ENCODE measurements around the gene HORMAD1.

HORMAD1 gene

GRCh38 chr1:150678988-150679387 lies 41.7 kb downstream of the HORMAD1 start:
- TF ChIP-seq SIN3A (IDR thresholded peaks at IDR 0.05; ENCODE audit: borderline replicate concordance, insufficient read depth, low read length) = no peak
- TF ChIP-seq FOXP2 (optimal IDR thresholded peaks at IDR 0.05; ENCODE audit: borderline replicate concordance, extremely low read depth, extremely low read length, insufficient read depth) = no peak
- TF ChIP-seq POLR2AphosphoS5 (IDR thresholded peaks at IDR 0.05; ENCODE audit: low read depth, low read length) = no peak
- TF ChIP-seq REST (IDR thresholded peaks at IDR 0.05; ENCODE audit: insufficient read depth in 1 of 2, low read depth in 2 of 2, low read length in 2 of 2) = no peak
- no peak for TF ChIP-seq TAF1 (IDR thresholded peaks at IDR 0.05; ENCODE audit: borderline replicate concordance, insufficient read depth, low read length)

GRCh38 chr1:150674881-150675280 lies 45.8 kb downstream of the HORMAD1 start:
- no peak for TF ChIP-seq REST (IDR thresholded peaks at IDR 0.05; ENCODE audit: insufficient read depth in 1 of 2, low read depth in 2 of 2, low read length in 2 of 2)
- no peak for TF ChIP-seq POLR2AphosphoS5 (IDR thresholded peaks at IDR 0.05; ENCODE audit: low read depth, low read length)
- no peak for TF ChIP-seq TAF1 (IDR thresholded peaks at IDR 0.05; ENCODE audit: borderline replicate concordance, insufficient read depth, low read length)
- no peak for TF ChIP-seq FOXP2 (optimal IDR thresholded peaks at IDR 0.05; ENCODE audit: borderline replicate concordance, extremely low read depth, extremely low read length, insufficient read depth)
- TF ChIP-seq SIN3A (IDR thresholded peaks at IDR 0.05; ENCODE audit: borderline replicate concordance, insufficient read depth, low read length) = no peak

GRCh38 chr1:150663321-150663720 lies 57.4 kb downstream of the HORMAD1 start:
- TF ChIP-seq POLR2AphosphoS5 (IDR thresholded peaks at IDR 0.05; ENCODE audit: low read depth, low read length) (no peak), REST (IDR thresholded peaks at IDR 0.05; ENCODE audit: insufficient read depth in 1 of 2, low read depth in 2 of 2, low read length in 2 of 2) (no peak), TAF1 (IDR thresholded peaks at IDR 0.05; ENCODE audit: borderline replicate concordance, insufficient read depth, low read length) (no peak), FOXP2 (optimal IDR thresholded peaks at IDR 0.05; ENCODE audit: borderline replicate concordance, extremely low read depth, extremely low read length, insufficient read depth) (no peak), SIN3A (IDR thresholded peaks at IDR 0.05; ENCODE audit: borderline replicate concordance, insufficient read depth, low read length) (no peak)

GRCh38 chr1:150662811-150663210 lies 57.9 kb downstream of the HORMAD1 start:
- TF ChIP-seq FOXP2 (optimal IDR thresholded peaks at IDR 0.05; ENCODE audit: borderline replicate concordance, extremely low read depth, extremely low read length, insufficient read depth) = no peak
- TF ChIP-seq SIN3A (IDR thresholded peaks at IDR 0.05; ENCODE audit: borderline replicate concordance, insufficient read depth, low read length) = no peak

- no peak for TF ChIP-seq FOXP2 (optimal IDR thresholded peaks at IDR 0.05; ENCODE audit: borderline replicate concordance, extremely low read depth, extremely low read length, insufficient read depth)
- no peak for TF ChIP-seq REST (IDR thresholded peaks at IDR 0.05; ENCODE audit: insufficient read depth in 1 of 2, low read depth in 2 of 2, low read length in 2 of 2)
- no peak for TF ChIP-seq TAF1 (IDR thresholded peaks at IDR 0.05; ENCODE audit: borderline replicate concordance, insufficient read depth, low read length)
- no peak for TF ChIP-seq SIN3A (IDR thresholded peaks at IDR 0.05; ENCODE audit: borderline replicate concordance, insufficient read depth, low read length)
- no peak for TF ChIP-seq POLR2AphosphoS5 (IDR thresholded peaks at IDR 0.05; ENCODE audit: low read depth, low read length)
Observed at GRCh38 chr1:150661156-150661555, 59.5 kb downstream of the HORMAD1 start.
